Activated CD8-positive, alpha-beta memory T cell treated with anti-CD3 and anti-CD28 coated beads, Interleukin-2, amount 50 U/mL, for 24 hours (primary cell): ENCODE results near the gene FHIT.

ENCODE experiments used
- DNase-seq: peaks from one replicate; pipeline ENCODE4 v3.0.0-alpha.2; 2020; ENCODE audit errors: extremely low read depth

FHIT gene

DNA sequence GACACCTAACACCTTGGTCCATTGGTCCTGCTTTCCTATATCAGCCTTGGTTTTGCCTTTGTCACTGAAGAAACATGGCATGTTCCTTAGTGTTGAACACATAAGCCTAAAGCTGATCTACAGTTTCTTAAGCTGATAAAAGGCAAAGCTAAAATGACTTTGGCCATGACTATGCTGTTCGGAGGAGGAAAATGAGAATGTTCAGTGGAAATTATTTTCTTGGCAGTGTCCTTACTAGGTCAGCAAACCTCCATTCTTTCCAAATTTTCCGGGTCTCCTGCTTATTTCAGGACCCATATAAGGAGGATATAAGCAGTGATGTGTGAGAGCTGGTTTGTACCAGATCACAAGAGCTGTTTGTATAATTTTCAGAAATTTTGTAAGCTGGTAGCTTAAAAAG, 1368.5 kb downstream of the FHIT start:
- no peak for DNase-seq

DNA sequence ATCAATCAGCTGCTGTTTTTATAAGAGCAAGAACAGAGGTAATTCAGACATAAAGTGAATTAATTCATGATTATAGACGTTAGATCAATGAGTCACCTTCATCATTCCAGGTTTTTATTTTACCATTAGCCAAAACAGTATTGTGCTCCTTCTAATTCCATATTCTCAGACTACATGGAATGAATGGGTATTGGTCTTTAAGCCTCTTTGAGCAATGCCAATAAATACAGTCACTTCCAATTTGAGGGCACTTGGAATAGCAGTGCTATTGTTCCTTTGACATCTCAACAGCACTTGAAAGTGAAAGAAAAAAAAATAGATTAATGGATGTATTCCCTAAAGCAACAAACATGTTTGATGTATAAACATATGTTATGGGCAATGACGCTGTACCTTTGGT, 1370.5 kb downstream of the FHIT start:
- DNase-seq: no peak

DNA sequence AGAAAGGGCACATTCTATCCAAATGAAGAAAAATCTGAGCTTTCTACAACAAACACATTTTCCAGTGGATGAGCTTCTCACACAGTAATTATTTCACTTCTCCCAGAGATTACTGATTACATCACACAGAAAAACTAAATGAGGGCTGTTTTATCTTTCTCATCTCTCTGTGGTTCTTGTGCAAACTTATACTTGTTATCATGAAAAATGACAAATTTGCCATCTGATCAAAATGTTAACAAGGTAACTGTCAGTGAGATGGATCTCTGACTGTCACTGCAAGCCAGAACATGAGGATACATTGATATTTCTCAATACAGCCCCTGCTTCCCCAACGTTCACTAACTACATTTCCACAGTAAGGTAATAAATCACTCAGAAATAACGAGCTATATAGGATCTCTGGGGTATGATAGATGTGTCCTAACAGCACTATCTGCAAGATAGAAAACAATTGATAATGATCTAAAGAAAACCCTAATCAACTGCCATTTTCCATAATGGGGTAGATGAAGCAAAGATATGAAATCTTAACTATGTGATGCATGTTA, 1372.1 kb downstream of the FHIT start:
- DNase-seq: no peak

DNA sequence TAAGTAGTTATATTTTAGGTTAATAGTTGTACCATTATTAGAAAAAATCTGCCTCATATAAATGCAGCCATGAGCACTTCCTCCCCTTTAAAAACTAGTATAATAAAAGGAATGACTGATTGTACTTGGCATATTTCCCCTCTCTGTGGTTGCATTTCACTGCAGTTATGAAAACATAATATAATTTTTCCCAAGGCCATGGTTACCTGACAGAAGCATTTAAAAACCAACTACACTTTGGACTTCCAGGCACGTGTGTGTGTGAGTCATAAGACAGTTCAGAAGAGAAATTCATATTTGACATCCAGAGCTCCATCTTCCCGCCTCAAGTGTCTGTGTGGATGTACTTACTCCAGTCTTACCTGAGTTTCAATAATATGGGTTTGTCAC, 1373.2 kb downstream of the FHIT start:
- DNase-seq: no peak

DNA sequence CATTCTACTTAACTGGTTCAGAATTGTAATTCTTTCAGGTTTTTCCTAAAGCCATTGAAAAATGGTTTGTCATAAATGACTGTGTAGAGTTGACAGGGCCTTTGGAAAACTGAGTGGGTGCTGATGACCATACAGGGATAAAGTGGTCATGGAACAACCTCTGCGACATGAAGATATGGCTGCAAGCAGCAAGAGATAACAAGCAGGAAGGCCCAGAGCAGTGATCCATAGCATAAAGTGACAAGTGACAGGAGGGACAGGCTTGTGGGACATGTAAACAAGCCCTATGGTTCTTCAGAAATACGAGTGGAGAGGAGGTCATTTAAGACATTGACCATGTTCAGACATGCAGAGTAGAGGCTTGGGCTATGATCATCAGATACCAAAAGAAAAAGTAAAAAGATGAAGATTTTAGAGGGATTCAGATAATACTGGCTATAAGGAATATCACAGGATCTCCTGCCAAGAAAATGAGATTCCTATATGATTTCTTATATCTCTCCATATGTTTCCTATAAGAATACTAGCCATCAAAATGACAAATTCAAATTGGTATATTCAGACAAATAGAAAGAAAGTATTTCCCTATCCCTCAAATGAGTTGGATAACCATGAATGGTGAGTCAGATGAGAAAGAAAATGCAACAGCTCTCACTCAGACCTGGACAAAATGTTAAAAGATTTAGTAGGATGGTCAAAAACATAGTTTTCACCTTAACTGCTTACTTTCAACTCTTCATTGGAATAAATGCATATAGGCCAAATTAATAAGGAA, 1373.8 kb downstream of the FHIT start:
- no peak for DNase-seq

DNA sequence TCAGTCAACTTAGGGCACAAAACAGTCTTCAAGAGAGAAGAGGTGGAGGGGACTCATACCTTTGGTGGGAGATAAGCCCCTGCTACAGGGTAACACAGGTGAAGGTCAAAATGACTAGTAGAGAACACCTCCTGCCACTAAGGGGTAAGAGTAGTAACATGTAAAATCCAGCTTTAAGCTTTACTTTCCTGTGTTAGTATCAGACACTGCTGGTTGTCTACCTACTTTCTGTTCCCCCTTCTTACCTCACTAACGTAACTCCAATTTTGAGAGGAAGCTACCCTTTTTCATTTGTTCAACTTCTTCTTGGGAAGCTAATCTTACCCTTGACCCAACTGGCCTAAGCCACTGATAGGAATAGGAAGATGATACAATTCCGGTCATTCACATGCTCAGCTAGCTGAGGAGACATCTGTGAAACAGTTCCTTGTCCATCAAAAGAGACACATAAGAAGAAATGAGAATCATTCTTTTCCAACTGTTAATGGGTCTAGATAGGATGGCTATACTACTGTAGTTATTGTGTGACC, 1374.7 kb downstream of the FHIT start:
- DNase-seq: no peak

DNA sequence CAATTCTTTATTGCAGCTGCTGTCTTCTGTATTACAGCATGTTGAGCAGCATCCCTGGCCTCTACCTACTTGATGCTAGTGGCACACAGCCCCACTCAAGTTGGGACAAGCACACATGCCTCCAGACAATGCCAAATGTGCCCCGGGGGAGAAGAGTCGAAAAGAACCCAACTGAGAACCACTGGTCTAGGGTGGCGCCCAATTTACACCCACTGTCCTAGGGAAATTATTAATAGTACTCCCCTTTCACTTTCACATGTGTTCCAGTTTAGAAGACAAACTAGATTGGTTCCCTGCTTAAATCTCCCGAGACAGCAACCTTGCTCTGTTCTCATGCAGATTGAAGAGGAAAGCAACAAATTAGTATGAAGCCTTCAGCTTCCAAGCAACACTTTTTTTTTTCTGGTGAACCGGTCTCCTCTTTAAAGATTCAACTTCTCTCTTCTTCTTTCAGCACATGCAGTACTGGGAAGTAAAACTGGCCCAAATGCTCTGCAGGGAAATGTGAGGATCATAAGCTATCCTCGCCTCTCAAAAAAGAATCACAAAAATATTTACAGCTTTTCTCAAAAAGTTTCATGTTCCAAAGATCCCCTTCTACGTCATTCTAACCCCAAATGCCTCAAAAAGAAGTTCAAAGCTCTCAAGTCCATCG, 1377.5 kb downstream of the FHIT start:
- DNase-seq: no peak

DNA sequence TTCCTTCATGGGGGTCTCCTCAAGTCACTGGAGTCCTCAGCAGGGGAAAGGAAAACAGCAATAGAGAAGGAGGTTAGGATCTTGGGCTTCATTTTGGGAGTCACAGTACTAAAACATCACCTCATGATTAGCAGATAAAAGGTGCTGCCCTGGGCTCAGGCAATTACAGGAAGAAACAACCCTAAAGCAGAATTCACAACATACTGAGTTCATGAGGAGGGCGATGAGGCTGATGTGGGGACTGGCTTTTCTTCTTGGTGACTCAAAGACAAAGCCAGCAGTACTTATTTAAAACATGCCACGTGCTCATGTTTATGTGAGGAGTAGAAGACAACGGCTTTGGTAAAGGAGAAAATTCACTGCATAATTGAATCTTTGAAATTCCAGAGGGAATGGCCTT, 1379.1 kb downstream of the FHIT start:
- no peak for DNase-seq

DNA sequence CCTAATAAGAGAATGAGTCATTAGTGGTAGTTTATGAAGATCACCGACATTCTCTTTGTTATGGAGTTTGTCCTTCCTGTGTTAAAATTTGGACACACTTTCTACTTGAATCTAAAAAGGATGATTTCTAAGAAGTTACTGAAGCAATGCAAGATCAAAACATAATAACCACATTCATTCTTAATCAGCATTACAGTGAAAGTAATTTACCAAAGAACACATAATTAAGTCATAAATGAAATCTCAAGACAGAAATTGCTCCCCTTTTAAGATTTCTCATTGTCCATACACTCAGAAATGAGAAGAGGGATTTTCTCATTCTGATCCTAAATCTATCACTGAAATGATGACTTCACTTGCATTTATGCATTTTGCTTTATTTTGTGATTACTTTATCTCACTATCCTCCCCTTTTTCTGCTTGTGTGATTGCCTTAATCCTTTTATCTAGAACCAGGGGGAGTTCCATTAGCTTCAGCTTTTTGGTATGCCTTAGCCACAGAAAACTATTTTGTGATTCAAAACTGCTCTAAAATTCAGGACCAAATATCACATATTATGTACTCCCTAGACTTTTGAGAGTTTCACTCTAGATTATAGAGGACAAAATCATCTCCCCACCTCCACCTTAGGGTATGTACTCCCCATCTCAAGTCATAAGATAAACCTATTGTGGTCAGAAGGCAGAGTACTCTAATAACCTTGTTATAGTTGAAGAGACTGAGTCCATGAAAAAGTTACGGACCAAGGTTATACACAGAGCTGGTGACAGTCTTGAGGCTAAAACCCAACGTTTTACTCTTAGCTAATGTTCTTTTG, 1383.9 kb downstream of the FHIT start:
- DNase-seq: no peak

DNA sequence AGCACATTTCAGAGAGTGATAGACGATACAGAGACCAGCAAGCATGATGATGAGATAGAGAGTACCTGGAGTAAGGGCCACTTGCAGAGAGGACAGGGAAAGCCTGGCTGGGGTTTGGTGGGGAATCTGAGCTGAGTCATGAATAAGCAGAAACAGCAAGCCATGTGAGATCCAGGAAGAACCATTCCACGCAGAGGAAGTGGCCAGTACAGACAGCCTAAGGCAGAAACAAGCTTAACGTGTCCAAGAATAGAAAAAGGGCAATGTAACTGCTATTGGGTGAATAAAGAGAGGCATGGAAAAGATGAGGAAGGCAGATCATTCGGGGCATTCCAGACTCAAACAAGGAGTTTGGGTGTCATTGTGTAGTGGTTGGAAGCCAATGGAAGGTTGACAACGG, 1385.2 kb downstream of the FHIT start:
- no peak for DNase-seq

DNA sequence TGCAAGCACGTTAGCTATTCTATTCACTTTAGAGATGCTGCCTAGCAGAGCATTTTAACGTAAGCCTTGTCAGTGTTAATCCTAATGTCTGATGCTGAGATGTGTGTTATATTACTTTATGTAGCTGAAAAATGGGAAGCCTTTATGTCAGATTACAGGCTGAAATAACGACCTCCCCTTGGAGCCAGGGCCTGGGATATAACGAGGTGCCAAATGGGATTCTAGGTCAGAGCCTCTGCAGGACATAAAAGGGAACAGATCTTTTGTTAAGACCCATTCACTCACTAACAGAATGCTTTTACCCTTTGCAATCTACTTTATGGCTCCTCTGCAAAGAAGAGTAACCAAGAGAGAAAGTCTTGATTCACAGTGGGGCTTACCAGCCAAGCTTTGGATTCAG, 1385.9 kb downstream of the FHIT start:
- DNase-seq: no peak

DNA sequence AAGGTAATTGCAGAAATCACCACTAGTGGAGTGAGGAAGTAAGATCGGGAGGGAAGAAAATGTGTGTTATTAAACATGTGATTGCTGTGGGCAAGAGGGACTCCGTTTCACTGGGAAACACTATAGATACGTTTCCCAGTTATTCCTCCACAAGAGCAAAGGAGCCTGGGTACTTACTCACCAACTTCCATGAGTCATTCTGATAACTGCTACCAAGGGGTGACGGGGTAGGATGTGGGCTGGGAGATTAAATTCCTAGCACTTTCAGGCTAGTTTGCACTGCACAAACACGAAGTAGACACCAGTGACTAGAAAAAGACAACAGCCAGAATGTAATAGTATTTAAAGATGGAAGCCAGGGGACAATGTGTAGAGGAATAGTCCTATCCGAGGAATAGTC, 1388.6 kb downstream of the FHIT start:
- no peak for DNase-seq

DNA sequence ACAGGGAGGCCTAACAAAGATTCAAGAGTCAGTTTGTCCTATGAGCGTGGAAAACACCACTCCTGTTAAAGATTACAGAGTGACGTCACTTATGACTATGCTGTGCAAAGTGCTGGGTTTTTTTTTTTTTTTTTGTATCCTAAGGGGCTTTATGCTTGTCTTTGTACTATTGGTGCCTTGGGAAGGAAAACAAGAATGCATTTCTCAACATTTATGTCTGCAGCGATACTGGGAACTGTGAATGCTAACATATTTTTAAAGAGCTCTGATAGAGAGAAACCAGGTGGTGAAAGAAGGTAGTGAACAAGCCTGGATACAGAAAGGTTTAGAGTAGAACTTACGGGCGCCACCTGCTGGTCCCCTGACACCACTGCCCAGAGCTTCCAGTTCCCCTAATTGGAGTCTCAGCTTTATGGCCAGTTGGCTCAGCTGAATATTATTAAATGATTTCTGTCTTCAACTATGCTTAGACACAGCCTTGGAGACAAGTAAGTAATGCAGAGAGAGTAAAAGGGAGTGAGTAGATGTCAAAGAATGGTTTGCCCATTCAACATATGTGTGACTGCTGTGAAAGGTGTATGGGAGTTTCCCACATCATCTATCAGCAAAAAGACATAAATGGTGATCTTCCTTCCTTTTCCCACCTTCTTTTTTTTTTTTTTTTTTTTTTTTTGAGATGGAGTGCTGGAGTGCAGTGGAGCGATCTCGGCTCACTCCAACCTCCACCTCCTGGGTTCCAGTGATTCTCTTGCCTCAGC, 1393.5 kb downstream of the FHIT start:
- DNase-seq: peak; percentile 63

DNA sequence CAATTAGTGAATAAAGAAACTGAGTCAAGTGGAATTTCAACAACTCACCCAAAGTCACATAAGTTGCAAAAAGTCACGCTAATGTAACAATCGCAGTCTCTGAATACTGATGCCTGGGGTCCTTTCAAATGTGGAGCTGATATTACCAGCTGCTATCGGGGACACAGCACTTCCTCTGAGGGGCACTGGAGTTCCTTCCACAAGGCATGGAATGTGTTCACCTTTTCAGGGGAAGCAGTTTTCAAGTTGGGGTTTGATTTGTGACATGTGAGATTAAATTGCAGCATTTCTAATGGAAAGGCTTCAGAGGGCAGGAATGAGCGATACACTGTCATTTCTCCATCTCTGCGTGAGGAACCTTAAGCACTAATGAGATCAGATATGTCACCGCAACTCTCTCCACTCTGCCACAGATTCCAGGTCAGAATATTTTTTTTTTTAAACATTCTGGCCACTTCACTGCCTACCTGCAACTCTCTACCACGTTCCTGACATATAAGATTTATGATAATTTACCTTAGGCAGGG, 1394.3 kb downstream of the FHIT start:
- DNase-seq: no peak

DNA sequence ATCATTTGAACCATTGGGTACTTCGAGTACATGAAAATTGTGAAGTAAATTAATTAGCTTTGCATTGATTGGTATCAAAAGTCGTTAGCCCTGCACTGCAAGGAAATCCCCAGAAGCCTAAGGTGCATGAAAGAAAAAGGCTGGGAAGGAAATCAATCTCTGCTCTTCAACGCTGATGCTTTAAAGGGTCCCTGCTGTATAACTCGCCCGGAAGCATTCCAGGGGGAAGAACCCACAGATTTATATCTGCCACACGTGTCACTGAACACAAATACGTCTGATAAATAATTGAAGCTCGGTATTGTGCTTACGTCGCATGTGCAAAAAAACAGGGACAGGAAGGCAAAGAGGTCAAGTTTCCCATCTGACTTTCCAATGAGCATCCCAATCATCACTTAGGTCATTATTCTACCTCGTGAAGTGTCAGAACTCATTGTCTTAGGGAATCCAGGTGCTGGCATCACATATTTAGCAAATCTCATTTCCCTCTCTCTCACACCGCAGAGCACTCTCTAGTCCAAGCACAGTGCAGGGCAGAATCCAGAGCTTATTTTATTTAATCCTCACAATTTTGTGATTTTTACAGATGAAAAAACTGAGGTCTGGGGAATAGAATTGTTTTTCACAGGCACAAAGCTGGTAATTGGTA, 1397.1 kb downstream of the FHIT start:
- no peak for DNase-seq

DNA sequence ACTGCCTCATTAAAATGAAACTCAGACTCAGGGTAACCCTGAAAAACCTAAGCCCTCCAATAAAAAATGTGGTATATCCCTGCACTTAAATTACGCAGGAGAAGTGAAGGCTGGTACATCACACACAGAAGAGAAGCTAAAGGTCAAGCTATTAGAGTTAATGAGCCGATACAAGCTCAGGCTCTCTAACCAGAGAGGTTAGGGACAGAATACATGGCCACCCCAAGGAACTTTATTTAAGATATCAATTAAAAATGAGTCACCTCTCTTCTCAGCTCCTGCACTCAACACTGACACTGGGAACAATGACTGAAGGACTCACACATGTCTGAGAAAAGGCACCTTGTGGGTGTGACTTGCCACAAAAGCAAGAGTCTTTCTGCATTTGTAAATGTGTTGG, 1400.8 kb downstream of the FHIT start:
- no peak for DNase-seq

DNA sequence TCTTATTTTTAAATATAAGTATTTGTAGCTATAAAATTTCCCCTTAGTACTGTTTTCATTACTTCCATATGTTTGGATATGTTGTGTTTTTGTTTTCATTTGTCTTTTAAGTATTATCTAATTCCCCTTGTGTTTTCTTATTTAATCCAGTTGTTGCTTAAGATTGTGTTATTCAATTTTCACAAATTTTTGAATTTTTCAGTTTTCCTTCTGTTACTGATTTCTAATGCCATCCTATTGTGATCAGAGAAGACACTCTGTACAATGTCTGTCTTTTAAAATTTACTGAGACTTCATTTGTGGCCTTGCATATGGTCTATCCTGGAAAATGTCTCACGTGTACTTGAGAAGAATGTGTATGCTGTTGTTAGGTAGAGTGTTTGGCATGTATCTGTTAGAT, 1405.9 kb downstream of the FHIT start:
- DNase-seq: no peak

DNA sequence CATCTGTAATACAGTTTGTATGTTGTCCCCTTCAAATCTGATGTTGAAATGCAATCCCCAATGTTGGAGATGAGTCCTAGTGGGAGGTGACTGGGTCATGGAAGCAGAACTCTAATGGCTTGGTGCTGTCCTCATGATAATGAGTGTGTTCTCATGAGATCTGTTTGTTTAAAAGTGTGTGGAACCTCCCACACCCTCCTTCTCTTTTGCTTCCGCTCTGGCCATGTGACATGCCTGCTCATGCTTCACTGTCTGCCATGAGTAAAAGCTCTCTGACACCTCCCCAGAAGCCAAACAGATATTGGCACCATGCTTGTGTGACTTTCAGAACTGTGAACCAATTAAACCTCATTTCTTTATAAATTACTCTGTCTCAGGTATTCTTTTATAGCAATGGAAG, 1407.4 kb downstream of the FHIT start:
- DNase-seq: no peak

DNA sequence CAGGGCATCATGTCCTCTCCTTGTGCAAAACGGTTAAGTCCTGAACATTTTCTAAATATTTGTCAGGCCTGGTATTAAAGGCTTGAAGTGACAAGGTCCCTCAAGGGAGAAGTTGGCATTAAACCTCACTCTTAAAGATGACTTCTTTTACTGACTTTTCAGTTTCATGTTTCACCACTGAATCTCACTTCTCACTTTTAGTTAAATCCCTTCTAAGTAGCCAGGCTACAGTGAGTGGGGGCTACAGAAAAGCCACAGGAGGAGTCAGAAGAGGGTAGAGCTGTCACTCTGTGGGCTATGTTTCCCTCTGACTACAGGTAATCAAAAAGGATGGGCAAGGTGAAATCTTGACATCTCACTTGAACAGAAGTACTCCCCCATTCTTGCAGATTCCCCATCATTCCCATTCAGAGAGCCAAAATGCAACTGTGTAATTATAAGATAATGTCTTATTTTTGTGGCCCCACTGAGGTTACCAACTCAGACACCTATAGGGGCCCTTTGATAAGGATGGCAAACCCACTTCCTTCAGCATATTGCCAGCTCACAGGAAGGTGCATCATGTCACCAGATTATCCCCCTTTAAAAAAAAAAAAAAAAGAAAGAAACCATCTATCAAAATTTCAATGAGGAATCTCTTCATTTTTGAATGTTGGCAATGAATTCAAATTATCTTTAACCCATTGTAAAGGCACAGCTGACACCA, 1411.3 kb downstream of the FHIT start:
- DNase-seq: no peak

DNA sequence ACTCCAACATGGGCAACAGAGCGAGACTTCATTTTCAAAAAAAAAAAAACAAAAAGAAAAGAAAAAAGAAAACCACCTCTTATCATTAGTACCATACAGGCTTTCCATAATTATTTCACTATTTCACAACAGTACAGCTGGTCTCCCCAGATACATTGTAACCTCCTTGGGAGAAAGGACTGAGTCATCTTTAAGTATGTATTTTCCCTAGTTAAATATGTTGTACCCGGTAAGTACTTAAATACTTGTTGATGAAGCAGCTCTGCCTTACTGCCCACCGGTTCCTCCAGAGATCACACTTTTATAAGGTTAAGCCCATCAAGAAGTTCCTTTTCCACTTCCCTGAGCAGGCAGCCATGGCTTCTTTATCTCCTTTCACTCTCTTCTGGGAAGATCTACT, 1412.0 kb downstream of the FHIT start:
- DNase-seq: no peak
